ENCODE measurements around the gene CCDC85C. TPM values are rescaled to one million over a fixed set of nuclear protein-coding genes. Genes with fewer than 3 reads are reported as not detected.

The CCDC85C gene
- total and polyA plus RNA-seq, 2 of the 4 experiments (the other 2 are of a cell fraction), result 16.0 to 19.0 TPM

DNA sequence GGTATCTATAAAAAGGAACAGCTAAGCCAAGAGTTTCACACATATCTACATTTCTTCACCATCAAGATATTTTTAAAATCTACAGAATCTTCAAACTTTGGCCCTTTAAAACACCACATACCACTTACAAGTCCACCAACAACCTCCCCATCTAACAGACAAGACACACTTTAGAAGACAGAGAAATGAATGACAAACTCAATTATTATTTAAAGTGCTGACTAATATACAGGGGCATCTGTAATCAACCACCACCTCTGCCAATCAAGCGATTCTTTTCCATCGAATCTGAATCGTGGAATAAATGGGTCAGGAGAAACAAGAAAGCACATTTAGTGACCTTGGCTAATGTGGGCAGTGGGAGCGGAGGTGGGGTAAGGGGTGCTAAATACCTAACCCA is 131.1 kb downstream of the CCDC85C start:
- no peak overlapping the region for H3K18ac ChIP-seq (ENCODE audit: low read depth, low read length)
- no peak overlapping the region for H3K4ac ChIP-seq (ENCODE audit: low read depth, low read length)
- dilution Hi-C loops (cut with HindIII; ENCODE audit: low sequenced_read_pairs, unreplicated experiment) (no loop called here), intact Hi-C loops (cut with micrococcal nuclease) (no loop called here), in situ Hi-C loops (cut with MboI; ENCODE audit: low sequenced_read_pairs) (no loop called here)
- no peak overlapping the region for H4K8ac ChIP-seq (ENCODE audit: low read depth in 2 of 2, low read length in 2 of 2)
- TF ChIP-seq FOS (IDR thresholded peaks at IDR 0.05; ENCODE audit: low read depth, low read length) (no peak), RAD21 (IDR thresholded peaks at IDR 0.05; ENCODE audit: low read length) (no peak), CHD1 (IDR thresholded peaks at IDR 0.05; ENCODE audit: low read depth, low read length) (no peak), MXI1 (IDR thresholded peaks at IDR 0.05; ENCODE audit: borderline replicate concordance, low read depth, low read length) (no peak), RFX5 (IDR thresholded peaks at IDR 0.05; ENCODE audit: low read depth, low read length) (no peak), SMC3 (IDR thresholded peaks at IDR 0.05; ENCODE audit: low read depth, low read length) (no peak), POLR2A (IDR thresholded peaks at IDR 0.05; ENCODE audit: low read depth, low read length) (no peak), MAZ (IDR thresholded peaks at IDR 0.05; ENCODE audit: borderline replicate concordance, low read depth, low read length) (no peak), NFE2L2 (IDR thresholded peaks at IDR 0.05; ENCODE audit: low read depth, low read length) (no peak)
- TF ChIP-seq, protein P1, sequence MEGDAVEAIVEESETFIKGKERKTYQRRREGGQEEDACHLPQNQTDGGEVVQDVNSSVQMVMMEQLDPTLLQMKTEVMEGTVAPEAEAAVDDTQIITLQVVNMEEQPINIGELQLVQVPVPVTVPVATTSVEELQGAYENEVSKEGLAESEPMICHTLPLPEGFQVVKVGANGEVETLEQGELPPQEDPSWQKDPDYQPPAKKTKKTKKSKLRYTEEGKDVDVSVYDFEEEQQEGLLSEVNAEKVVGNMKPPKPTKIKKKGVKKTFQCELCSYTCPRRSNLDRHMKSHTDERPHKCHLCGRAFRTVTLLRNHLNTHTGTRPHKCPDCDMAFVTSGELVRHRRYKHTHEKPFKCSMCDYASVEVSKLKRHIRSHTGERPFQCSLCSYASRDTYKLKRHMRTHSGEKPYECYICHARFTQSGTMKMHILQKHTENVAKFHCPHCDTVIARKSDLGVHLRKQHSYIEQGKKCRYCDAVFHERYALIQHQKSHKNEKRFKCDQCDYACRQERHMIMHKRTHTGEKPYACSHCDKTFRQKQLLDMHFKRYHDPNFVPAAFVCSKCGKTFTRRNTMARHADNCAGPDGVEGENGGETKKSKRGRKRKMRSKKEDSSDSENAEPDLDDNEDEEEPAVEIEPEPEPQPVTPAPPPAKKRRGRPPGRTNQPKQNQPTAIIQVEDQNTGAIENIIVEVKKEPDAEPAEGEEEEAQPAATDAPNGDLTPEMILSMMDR (conservative IDR thresholded peaks at IDR 0.05; ENCODE audit: low read depth, low read length), result no peak
- TF ChIP-seq, protein P2, sequence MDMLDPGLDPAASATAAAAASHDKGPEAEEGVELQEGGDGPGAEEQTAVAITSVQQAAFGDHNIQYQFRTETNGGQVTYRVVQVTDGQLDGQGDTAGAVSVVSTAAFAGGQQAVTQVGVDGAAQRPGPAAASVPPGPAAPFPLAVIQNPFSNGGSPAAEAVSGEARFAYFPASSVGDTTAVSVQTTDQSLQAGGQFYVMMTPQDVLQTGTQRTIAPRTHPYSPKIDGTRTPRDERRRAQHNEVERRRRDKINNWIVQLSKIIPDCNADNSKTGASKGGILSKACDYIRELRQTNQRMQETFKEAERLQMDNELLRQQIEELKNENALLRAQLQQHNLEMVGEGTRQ (IDR thresholded peaks at IDR 0.05; ENCODE audit: low read depth, low read length), result no peak
- TF ChIP-seq, protein P3, sequence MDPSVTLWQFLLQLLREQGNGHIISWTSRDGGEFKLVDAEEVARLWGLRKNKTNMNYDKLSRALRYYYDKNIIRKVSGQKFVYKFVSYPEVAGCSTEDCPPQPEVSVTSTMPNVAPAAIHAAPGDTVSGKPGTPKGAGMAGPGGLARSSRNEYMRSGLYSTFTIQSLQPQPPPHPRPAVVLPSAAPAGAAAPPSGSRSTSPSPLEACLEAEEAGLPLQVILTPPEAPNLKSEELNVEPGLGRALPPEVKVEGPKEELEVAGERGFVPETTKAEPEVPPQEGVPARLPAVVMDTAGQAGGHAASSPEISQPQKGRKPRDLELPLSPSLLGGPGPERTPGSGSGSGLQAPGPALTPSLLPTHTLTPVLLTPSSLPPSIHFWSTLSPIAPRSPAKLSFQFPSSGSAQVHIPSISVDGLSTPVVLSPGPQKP (IDR thresholded peaks at IDR 0.05; ENCODE audit: borderline replicate concordance, low read depth, low read length), result no peak
- H3K36me3 ChIP-seq (ENCODE audit: control insufficient read depth, insufficient read depth, low read length), result no peaks in the 10 kb centered on the region
- H4K20me1 ChIP-seq (ENCODE audit: insufficient read depth, low read length), result peaks cover 55% of the 10 kb centered on the region
- no peak overlapping the region for H3K4me2 ChIP-seq (ENCODE audit: low read depth, low read length)
- no peak overlapping the region for H2BK5ac ChIP-seq (ENCODE audit: low read depth, low read length, poor library complexity, severe bottlenecking)
- H3K9ac ChIP-seq (ENCODE audit: low read depth, low read length), result no peak overlapping the region
- WGBS, 2 experiments (ENCODE audit: extremely low coverage in 2 of 2, insufficient read length in 1 of 2), result no CpG with 5 or more reads among the region's 4 CpGs
- no peak overlapping the region for H2AFZ ChIP-seq (replicated peaks; ENCODE audit: low read length, poor library complexity)
- POLR2A ChIA-PET (ENCODE audit: unreplicated experiment), result no interaction called here
- H3K56ac ChIP-seq (ENCODE audit: extremely low read depth, insufficient read depth, low read length), result no peak overlapping the region
- H3K4me3 ChIP-seq (ENCODE audit: insufficient read depth, low read depth, low read length), result no peak overlapping the region
- H3K27ac ChIP-seq (ENCODE audit: insufficient read depth, low read length), result no peak overlapping the region
- no peak overlapping the region for H3K23ac ChIP-seq (ENCODE audit: low read depth, low read length)
- H3K14ac ChIP-seq (replicated peaks; ENCODE audit: low read depth, low read length), result no peak overlapping the region; the same call in 1 of the 2 replicates
- no peak overlapping the region for H2BK15ac ChIP-seq (ENCODE audit: low read depth, low read length)
- H3K9me1 ChIP-seq (ENCODE audit: insufficient read depth, low read length), result peaks cover 28% of the 10 kb centered on the region
- H2BK20ac ChIP-seq (ENCODE audit: low read depth, low read length), result no peak overlapping the region
- H4K91ac ChIP-seq (ENCODE audit: insufficient read depth, low read depth, low read length), result no peak overlapping the region
- H2AK5ac ChIP-seq (ENCODE audit: low read depth, low read length), result no peak overlapping the region
- CTCF ChIA-PET, result no interaction called here
- peaks cover 40 to 78% of the 10 kb centered on the region in 2 experiments for H3K79me1 ChIP-seq (ENCODE audit: low read depth in 1 of 2, low read length in 2 of 2)
- no peak for ATAC-seq (ENCODE audit: low read depth)
- no peaks in the 10 kb centered on the region for H3K27me3 ChIP-seq (ENCODE audit: control insufficient read depth, insufficient read depth, low read length)
- no peak for DNase-seq
- H3K9me3 ChIP-seq (ENCODE audit: control insufficient read depth, insufficient read depth, low read length), result no peaks in the 10 kb centered on the region
- H2BK120ac ChIP-seq (ENCODE audit: low read depth, low read length), result no peak overlapping the region
- no peak overlapping the region for H4K5ac ChIP-seq (ENCODE audit: low read depth, low read length)
- H2AK9ac ChIP-seq (replicated peaks; ENCODE audit: low read depth, low read length, poor library complexity), result no peak overlapping the region
- H3K4me1 ChIP-seq (ENCODE audit: control insufficient read depth, insufficient read depth, low read length), result peaks cover 7% of the 10 kb centered on the region
- no TSS peak for BruUV-seq (replicated peaks)
